ENCODE data around the gene LONP1. TPM values are rescaled to one million over a fixed set of nuclear protein-coding genes. Genes with fewer than 3 reads are reported as not detected.
A peak's percentile ranks its signal among the peaks of the same experiment; 100 is the strongest.

LONP1 gene
- total RNA-seq, 4 donors from 2014 or later: 39.9 to 134 (median 44.1) TPM

GRCh38 chr19:5681391-5682106, 38.4 kb downstream of the LONP1 start:
- intact Hi-C loops (cut with DNase I; ENCODE audit: low total_unique reads): no loop called here

GRCh38 chr19:5680437-5681368, 39.2 kb downstream of the LONP1 start, which contains the start of the genes HSD11B1L and MICOS13:
Gene HSD11B1L, plus strand, starts transcription at chr19:5681027. Its CDS starts 3,806 bp downstream, at chr19:5684833.
Gene MICOS13, minus strand, starts transcription at chr19:5680516. Its CDS starts 30 bp downstream, at chr19:5680486.
- intact Hi-C loops (cut with DNase I; ENCODE audit: low total_unique reads): no loop called here
- peaks cover 0 to 3% of the 10 kb centered on the region in 2 donors for H3K4me1 ChIP-seq
- TF ChIP-seq POLR2A (IDR thresholded peaks at IDR 0.05): peak in 1 of 2 donors; percentile 34
- TF ChIP-seq, protein P1, sequence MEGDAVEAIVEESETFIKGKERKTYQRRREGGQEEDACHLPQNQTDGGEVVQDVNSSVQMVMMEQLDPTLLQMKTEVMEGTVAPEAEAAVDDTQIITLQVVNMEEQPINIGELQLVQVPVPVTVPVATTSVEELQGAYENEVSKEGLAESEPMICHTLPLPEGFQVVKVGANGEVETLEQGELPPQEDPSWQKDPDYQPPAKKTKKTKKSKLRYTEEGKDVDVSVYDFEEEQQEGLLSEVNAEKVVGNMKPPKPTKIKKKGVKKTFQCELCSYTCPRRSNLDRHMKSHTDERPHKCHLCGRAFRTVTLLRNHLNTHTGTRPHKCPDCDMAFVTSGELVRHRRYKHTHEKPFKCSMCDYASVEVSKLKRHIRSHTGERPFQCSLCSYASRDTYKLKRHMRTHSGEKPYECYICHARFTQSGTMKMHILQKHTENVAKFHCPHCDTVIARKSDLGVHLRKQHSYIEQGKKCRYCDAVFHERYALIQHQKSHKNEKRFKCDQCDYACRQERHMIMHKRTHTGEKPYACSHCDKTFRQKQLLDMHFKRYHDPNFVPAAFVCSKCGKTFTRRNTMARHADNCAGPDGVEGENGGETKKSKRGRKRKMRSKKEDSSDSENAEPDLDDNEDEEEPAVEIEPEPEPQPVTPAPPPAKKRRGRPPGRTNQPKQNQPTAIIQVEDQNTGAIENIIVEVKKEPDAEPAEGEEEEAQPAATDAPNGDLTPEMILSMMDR (IDR thresholded peaks at IDR 0.05): peak in 1 of 4 experiments; percentile 24

More at GRCh38 chr19:5681391-5682106, 38.4 kb downstream of the LONP1 start:
- H3K27me3 ChIP-seq: no peaks in the 10 kb centered on the region
- peaks cover 0 to 3% of the 10 kb centered on the region in 2 donors for H3K4me1 ChIP-seq
- TF ChIP-seq, protein P1 (IDR thresholded peaks at IDR 0.05): no peak
- no peak for TF ChIP-seq POLR2A (IDR thresholded peaks at IDR 0.05)
- peak overlapping the region; percentile 59 to 91 for H3K4me3 ChIP-seq
- no peak for DNase-seq
- H3K27ac ChIP-seq: peak overlapping the region; percentile 91 to 95
- no peaks in the 10 kb centered on the region for H3K36me3 ChIP-seq
- H3K9me3 ChIP-seq: no peaks in the 10 kb centered on the region

DNA sequence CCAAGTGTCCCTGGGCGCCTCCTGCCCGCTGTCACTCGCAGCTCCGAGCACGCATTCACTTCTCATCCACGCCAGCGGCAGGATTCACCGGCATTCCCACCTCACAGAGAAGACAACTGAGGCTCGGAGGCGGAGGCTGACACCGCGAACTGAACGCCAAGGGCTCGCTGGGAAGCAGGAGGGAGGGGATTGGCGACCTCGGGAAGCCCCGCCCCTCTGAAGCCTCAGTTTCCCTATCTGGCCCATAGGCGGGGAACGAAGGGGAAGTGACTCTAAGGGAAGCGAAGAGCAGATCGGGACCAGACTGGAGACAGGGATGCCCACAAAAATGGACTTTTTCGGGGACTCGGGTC, 39.9 kb downstream of the LONP1 start:
- Histone ChIP-seq H3K36me3 (no peaks in the 10 kb centered on the region), H3K27ac (peak overlapping the region; percentile 91 to 95), H3K4me3 (peak overlapping the region; percentile 59 to 91), H3K4me1 (peaks cover 0 to 3% of the 10 kb centered on the region in 2 donors), H3K27me3 (no peaks in the 10 kb centered on the region), H3K9me3 (no peaks in the 10 kb centered on the region)
- intact Hi-C loops (cut with DNase I; ENCODE audit: low total_unique reads): no loop called here
- TF ChIP-seq POLR2A (IDR thresholded peaks at IDR 0.05): no peak
- TF ChIP-seq, protein P1 (IDR thresholded peaks at IDR 0.05): no peak
- no peak for DNase-seq

More at GRCh38 chr19:5680437-5681368, 39.2 kb downstream of the LONP1 start, which contains the start of the genes HSD11B1L and MICOS13:
- peak; percentile 98 to 99 for DNase-seq
- Histone ChIP-seq H3K9me3 (no peaks in the 10 kb centered on the region), H3K36me3 (no peaks in the 10 kb centered on the region), H3K27me3 (no peaks in the 10 kb centered on the region), H3K27ac (peak within 1 kb of the TSS; percentile 91 to 95), H3K4me3 (peak within 1 kb of the TSS; percentile 59 to 91)

DNA sequence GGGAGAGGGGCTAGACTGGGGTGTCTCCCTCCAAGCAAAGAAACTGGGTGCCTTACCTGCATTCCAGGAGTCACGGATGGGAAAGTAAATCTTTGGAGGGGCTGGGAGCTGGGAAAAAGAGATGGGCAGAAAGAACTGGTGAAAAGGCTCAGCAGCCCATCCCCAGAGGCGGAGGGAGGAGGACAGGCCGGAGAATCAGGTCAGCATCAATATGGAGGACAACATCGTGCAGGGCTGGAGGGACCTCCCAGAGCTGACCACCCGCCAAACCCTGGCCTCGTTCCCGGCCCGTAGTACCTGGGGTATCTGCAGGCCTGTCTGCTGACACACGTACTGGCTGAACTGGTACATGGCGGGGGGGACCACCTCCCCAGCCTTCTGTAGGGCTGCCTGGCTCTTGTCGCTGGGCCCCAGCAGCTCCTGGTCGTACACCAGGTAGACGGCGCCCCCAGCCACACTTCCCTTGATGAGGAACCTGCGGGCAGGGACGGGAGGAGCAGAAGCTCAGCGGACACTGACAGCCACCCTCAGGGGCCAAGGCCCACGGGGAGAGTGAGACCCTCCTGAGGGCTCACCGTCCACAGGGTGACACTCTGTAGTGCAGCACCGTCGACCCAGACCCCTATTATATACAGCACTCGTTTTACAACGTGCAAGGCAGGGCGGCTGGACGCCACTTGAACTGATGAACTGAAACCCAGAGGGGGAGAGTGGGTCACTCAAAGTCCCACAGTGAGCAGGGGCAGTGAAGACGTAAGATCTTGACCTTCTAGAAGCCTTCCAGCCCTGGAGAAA, 40.5 kb downstream of the LONP1 start:
- no peaks in the 10 kb centered on the region for H3K36me3 ChIP-seq
- H3K9me3 ChIP-seq: no peaks in the 10 kb centered on the region
- H3K4me3 ChIP-seq: peak overlapping the region; percentile 59 to 91
- intact Hi-C loops (cut with DNase I; ENCODE audit: low total_unique reads): loop anchor here (10.0 kb wide), 1 partner anchor 55 kb away; the partner anchor contains the start of genes SAFB and SAFB2
- no peak for TF ChIP-seq POLR2A (IDR thresholded peaks at IDR 0.05)
- TF ChIP-seq, protein P1 (IDR thresholded peaks at IDR 0.05): no peak
- H3K27me3 ChIP-seq: no peaks in the 10 kb centered on the region
- peak overlapping the region; percentile 91 to 95 for H3K27ac ChIP-seq
- DNase-seq: no peak
- peaks cover 0 to 3% of the 10 kb centered on the region in 2 donors for H3K4me1 ChIP-seq

Data from uterus (tissue), 4 donors.